HUES6 (cell line): ENCODE results near the gene ATG16L2.

Source experiments
- H3K27ac ChIP-seq: 2 replicates; pipeline ENCODE4 v1.7.0; 2013; ENCODE audit warnings: low read depth, mild to moderate bottlenecking, low read length, inconsistent platforms
- H3K27me3 ChIP-seq: 2 replicates; pipeline ENCODE4 v1.6.1; 2013; ENCODE audit warnings: low read length; ENCODE audit not compliant: control insufficient read depth, insufficient read depth
- H3K36me3 ChIP-seq: 2 replicates; pipeline ENCODE4 v1.6.1; 2013; ENCODE audit warnings: low read length; ENCODE audit not compliant: control insufficient read depth, insufficient read depth
- H3K4me1 ChIP-seq: 2 replicates; pipeline ENCODE4 v1.6.1; 2013; ENCODE audit warnings: low read length; ENCODE audit not compliant: control insufficient read depth, insufficient read depth
- H3K4me3 ChIP-seq: 2 replicates; pipeline ENCODE4 v1.5.1; 2013; ENCODE audit warnings: low read depth, low read length
- H3K9ac ChIP-seq: one replicate; pipeline ENCODE4 v1.6.1; 2013; ENCODE audit warnings: mild to moderate bottlenecking, low read length
- H3K9me3 ChIP-seq: 2 replicates; pipeline ENCODE4 v1.6.1; 2013; ENCODE audit warnings: low read depth, low read length; ENCODE audit not compliant: control insufficient read depth, insufficient read depth

ATG16L2 gene

DNA sequence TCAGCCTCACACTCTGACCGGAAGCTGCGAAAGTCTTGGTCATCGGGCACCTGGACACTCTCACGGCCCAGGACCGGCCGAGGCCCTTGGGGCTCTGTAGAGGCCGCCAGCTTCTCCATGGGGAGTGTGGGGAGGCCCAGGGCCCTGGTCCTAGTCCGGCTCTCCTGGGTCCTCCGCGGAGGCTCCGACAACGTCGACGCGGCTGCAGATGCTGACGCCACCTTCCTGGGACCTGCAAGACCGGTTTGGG, 33.2 kb upstream of the ATG16L2 start:
- Histone ChIP-seq H3K9me3 (no peaks in the 10 kb centered on the region), H3K36me3 (no peaks in the 10 kb centered on the region), H3K4me3 (peak overlapping the region; percentile 50), H3K4me1 (peaks cover 29% of the 10 kb centered on the region), H3K27me3 (peaks cover 7% of the 10 kb centered on the region), H3K27ac (no peak overlapping the region), H3K9ac (peak overlapping the region; percentile 41)

DNA sequence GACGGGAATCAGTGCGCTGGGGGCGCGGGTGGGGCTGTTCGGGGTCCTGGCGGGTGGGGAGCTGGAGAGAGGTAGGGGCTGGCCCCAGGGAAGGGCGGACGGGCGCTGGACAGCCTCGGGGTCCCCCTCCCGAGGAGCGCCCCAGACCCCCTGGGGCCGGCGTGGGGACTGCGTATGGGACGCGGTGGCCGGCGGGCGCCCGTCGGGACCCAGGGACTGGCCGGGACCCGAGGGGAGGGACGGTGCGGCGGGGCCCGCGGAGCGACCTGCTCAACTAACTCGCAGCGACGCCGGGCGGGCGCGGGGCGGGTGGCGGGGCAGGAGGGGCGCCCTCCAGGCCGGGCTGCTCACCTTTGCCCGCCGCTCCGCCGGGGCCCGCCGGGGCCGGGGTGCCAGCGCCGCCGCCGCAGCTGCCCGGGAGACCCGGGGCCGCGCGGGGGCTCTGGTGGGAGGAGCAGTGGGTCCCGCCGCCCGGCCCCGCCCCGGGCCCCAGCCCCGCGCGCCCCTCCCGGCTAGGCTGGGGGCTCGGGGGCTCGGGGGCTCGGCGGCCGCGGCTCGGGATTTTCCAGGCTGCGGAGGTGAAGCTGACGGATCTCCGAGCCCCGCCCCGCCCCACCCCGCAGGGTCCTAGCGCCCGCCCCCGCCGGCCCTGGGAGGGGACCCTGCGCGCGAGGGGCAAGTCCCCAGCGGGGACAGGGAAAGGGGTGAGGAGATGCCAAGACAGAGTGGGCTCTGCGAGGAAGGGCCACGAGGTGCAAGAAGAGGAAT, 32.7 kb upstream of the ATG16L2 start:
- peak overlapping the region; percentile 57 for H3K4me3 ChIP-seq
- no peak overlapping the region for H3K27ac ChIP-seq
- peaks cover 31% of the 10 kb centered on the region for H3K4me1 ChIP-seq
- H3K9me3 ChIP-seq: no peaks in the 10 kb centered on the region
- no peaks in the 10 kb centered on the region for H3K36me3 ChIP-seq
- peaks cover 7% of the 10 kb centered on the region for H3K27me3 ChIP-seq
- no peak overlapping the region for H3K9ac ChIP-seq

DNA sequence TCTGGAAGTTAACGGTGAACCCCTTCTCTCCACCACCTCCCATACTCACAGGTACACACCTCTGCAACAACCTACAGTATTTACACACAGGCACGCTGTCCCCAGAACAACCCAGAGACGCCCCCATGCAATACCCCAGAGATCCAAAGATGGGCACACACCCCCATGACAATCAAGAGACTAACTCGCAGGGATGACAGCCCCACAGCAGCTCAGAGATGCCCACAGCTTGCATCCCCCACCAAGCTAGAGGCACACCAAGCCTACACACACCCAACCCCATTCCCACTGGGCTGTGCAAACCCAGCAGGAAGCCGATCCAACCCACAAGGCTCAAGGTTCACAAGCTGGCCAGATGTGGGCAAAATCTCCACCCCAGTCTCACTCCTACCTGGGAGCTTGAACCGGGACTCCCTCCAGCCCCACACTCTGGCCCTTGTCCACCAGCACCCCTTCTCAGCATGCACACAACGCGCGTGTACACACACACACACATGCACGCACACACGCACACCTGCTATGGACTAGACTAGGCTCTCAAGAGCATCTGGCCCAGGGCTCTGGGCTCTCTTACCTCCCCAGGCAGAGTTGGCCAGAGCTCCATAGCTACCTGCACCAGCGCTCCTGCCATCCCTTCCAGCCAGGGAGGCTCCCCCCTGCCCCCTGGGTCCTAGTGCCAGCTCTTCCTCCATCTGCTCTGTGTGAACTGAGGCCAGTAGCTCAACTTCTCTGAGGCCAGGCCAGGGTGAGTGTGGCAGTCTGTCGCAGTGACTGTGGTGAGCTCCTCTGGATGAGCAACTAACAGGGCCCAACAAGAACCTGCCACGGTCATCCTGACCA, 31.9 kb upstream of the ATG16L2 start:
- Histone ChIP-seq H3K36me3 (no peaks in the 10 kb centered on the region), H3K9me3 (no peaks in the 10 kb centered on the region), H3K4me1 (peaks cover 34% of the 10 kb centered on the region), H3K9ac (no peak overlapping the region), H3K4me3 (peak overlapping the region; percentile 57), H3K27ac (no peak overlapping the region), H3K27me3 (peaks cover 7% of the 10 kb centered on the region)

DNA sequence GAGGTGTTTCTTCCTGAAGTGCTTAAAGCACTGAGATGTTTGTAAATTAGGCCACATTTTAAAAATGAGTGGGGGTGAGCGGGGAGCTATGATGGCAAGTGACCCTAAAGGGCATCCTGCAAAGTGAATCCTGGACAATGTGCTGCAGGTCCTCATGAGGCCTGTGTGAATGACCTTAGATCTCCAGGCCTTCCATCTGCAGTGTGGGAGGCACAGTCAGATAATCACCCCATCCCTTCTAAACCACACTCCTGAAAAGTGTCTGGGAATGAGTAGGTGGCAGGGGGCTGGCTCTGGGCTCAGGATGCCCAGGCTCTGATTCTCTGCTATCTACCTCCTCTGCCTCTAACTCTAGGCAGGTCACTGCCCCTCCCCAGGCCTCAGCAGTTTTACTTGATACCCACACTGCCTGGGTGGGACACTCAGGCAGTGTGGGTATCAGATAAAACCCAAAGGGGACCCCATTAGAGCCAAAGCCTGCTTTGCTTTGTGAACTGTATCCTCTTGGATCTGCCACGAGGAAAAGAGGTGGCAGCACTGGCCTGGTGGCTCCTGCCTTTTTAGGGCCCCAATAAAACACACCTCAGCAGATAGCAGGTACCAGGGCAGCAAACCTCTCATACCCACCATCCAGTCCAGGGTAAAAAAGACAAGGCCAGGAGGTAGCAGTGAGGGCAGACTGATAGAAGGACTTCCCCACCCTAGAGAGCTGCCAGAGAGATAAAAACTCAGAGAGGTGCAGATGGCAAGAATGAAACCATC, 30.9 kb upstream of the ATG16L2 start:
- H3K9ac ChIP-seq: no peak overlapping the region
- H3K27me3 ChIP-seq: peaks cover 7% of the 10 kb centered on the region
- no peaks in the 10 kb centered on the region for H3K36me3 ChIP-seq
- H3K9me3 ChIP-seq: no peaks in the 10 kb centered on the region
- H3K4me3 ChIP-seq: no peak overlapping the region
- H3K4me1 ChIP-seq: peaks cover 43% of the 10 kb centered on the region
- H3K27ac ChIP-seq: no peak overlapping the region

DNA sequence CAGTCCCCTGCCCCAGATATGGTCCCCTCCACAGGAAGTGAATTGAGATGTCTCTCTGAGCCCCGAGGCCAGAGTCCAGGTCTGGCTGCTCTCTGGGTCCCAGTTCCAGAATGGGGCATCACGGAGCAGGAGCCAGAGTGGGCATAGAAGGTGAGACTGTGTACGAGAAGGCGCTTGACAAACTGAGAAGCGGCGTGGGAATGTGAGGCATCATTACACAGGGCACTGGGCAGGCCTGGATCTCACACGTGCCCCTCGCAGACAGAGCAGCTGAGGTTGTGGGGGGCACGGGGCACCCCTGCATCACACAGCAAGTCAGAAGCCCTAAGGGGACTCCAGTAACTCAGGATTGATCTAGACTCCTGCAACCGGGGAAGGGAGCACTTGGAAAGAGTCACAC, 29.5 kb upstream of the ATG16L2 start:
- Histone ChIP-seq H3K9me3 (no peaks in the 10 kb centered on the region), H3K4me1 (peaks cover 43% of the 10 kb centered on the region), H3K9ac (no peak overlapping the region), H3K4me3 (no peak overlapping the region), H3K36me3 (no peaks in the 10 kb centered on the region), H3K27ac (no peak overlapping the region), H3K27me3 (peaks cover 7% of the 10 kb centered on the region)

DNA sequence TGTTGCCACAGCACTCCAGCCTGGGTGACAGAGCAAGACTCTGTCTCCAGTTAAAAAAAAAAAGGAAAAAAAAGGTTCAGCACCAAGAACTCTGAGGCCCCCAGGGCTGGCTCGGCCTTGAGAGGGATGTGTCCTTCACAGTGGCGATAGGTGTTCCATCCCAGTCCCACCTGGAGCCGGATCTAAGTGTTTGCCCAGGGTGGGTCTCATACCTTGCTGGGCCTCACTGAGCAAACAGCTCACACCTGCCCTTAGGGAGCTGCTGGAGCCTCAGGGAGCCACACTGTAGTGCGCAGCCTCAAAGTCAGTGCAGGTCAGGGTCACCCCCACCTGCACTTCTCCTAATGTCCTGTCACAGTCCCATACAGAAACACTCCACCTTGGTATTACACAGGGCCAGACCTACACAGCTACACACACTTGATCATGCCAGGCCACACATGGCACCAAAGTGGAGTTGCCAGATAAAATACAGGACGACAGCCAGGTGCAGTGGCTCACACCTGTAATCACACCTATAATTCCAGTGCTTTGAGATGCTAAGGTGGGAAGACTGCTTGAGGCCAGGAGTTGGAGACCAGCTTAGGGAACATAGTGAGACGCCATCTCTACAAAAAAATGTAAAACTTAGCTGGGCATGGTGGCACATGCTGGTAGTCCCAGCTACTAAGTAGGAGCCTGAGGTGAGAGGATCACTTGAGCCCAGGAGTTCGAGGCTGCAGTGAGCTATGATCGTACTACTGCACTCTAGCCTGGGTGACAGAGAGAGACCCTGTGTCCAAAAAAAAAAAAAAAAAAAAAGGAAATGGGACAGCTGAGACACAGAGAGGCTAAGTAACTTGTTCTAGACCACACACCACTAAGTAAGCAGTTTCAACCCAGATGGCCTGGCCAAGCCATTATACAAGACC, 27.7 kb upstream of the ATG16L2 start:
- no peak overlapping the region for H3K9ac ChIP-seq
- no peak overlapping the region for H3K27ac ChIP-seq
- H3K4me1 ChIP-seq: peaks cover 36% of the 10 kb centered on the region

DNA sequence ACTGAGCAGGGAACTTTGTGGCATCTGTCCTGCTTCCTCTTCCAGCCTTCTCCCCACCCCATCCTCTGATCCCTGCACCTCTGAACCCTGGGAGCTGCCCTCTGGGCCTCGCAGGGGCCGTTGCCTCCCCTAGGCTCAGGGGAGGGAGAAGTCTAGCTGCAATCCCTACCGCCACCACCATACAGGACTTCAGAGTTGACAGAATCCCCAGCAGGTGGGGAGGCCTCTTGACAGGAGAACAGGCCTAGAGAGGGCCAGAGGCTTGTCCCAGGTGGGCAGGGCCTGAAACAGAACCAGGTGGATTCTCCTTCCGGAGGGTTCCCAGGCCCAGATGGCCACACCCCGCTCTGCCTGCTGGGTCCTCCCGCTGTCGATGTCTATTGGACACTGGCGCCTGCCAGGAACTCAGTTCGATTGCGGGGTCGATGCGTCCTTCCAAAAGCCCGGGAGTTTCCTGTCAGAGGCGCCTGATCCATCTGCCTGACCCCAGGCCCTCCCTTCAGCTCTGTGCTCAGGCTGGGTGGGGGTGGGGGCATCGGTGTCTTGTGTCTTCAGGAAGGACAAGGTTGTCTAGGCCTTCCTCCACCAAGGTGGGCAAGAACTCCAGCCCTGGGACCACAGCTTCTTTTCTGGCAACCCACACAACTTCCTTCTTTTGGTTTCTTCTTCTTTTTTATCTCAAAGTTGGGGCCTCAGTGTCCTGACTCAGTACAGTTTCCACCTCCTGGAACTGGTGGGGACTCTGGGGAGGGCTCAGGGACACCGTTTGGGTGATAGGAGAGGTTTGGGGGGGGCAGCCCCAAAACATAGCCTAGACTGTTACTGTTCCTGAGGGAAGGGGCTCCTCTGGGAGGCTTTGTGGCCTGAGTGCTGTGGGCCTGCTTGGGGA, 26.8 kb upstream of the ATG16L2 start:
- Histone ChIP-seq H3K9ac (no peak overlapping the region), H3K27me3 (no peaks in the 10 kb centered on the region), H3K4me3 (no peak overlapping the region), H3K9me3 (no peaks in the 10 kb centered on the region), H3K4me1 (peaks cover 30% of the 10 kb centered on the region), H3K27ac (no peak overlapping the region), H3K36me3 (no peaks in the 10 kb centered on the region)

More for the DNA sequence above, 27.7 kb upstream of the ATG16L2 start:
- Histone ChIP-seq H3K36me3 (no peaks in the 10 kb centered on the region), H3K27me3 (no peaks in the 10 kb centered on the region), H3K4me3 (no peak overlapping the region), H3K9me3 (no peaks in the 10 kb centered on the region)

DNA sequence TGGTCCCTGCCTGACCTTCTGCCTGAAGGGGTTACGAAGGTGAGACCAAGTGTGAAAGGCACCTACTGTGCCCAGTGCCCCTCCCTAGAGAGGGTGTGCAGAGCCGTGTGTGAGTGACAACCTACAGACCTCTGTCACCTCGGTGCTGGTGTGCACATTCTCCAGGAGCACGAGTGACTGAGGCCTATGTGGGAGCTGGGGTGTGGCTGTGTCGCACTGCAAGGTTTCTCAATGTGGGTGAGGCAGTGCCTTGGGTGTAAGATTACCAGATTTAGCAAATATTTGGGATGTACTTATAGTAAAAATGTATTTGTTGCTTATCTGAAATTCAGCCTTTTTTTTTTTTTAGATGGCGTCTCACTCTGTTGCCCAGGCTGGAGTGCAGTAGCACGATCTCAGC, 26.0 kb upstream of the ATG16L2 start:
- H3K9ac ChIP-seq: no peak overlapping the region
- peaks cover 25% of the 10 kb centered on the region for H3K4me1 ChIP-seq
- no peak overlapping the region for H3K4me3 ChIP-seq
- no peak overlapping the region for H3K27ac ChIP-seq
- H3K9me3 ChIP-seq: no peaks in the 10 kb centered on the region
- H3K27me3 ChIP-seq: no peaks in the 10 kb centered on the region
- H3K36me3 ChIP-seq: no peaks in the 10 kb centered on the region

DNA sequence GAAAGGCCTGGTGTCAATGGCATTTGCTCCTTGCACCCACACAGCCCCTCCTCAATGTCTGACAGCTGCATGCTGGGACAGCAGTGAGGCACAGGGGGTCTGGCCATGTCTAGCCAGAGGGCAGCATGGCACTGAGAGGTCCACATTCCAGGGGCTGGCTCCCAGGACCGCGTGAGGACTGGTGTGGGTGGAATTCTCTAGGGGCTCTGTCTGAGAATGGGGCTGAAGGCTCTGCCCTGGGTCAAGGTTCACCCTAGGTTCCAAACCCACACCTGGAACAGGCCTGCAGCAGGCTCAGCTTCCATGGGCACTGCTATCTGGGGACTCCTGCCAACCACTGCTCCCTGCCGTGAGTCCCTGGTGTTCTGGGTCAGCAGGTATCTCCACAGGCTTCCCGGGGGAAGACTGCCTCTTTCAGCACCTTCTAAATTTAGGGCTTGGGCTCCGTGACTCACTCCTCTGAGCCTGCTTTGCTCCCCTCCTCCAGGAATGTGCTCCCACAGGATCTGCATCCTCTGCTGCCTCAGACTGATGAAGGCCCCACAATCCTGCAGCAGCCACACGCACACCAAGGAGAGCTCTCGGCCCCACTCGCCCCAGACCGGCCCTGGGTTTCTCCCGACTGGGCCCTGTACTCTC, 24.6 kb upstream of the ATG16L2 start:
- no peak overlapping the region for H3K4me3 ChIP-seq

More for the DNA sequence above, 24.6 kb upstream of the ATG16L2 start:
- H3K9ac ChIP-seq: no peak overlapping the region
- H3K4me1 ChIP-seq: peaks cover 27% of the 10 kb centered on the region
- no peaks in the 10 kb centered on the region for H3K27me3 ChIP-seq
- no peaks in the 10 kb centered on the region for H3K36me3 ChIP-seq
- no peaks in the 10 kb centered on the region for H3K9me3 ChIP-seq
- no peak overlapping the region for H3K27ac ChIP-seq
